Measurements from ENCODE around the gene COL13A1.

COL13A1 gene

GRCh38 chr10:69914398-69915214 lies 112.9 kb downstream of the COL13A1 start:
- DNase-seq = peak; percentile 17

DNA sequence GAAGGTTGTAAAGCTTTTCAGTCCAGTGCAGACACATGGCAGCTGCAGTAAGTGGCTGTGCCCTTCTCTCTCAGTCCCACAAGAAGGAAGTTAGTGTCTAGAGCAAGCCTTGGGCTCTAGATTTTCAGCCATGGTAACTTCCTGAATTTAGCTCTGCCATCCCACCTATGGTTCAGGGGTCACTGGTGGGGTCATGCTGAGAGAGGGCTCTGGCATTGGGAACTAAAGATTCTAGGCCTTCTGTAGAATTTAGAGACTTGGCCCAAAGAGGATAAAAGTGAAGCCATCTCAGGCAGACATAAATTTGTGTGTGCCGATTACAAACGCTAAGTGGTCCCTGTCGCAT lies 113.5 kb downstream of the COL13A1 start:
- no peak for DNase-seq

DNA sequence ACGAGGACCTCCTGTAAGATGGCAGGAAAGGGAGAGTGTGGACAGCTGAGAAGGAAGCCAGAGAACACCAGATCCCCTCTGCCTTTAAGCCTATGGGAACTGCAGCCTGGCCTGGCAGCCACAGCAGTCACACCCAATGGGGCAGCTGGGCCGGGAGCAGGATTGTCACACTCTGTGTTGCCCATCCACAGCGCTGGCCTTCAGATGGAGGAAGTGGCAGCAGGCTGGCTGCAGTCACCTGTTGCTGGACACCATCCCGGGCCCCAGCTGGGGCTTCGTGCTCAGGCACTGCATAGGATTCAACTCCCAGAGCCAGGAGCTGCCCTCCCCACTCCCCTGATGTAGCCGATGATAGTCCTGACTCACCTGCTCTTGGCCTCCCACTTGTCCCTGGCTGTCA lies 114.4 kb downstream of the COL13A1 start:
- DNase-seq = no peak

DNA sequence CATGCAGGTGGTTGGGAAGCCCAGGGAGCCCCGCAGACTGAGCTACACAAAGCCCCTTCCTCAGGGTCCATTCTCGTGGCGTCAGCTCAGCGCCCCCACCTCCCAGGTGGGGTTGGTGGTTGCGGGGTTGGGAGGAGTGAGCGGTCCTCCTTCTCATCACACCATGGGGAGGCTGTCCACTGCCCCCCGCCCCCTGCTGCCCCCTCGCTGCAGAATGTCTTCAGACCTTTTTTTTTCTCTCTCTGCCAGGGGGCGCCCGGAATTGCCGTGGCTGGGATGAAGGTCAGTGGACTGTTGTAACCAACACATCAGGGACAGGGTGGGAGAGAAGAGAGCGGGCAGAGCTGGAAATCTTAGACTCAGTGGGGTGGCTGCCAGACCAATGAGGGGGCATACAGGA lies 116.3 kb downstream of the COL13A1 start:
- DNase-seq = no peak

DNA sequence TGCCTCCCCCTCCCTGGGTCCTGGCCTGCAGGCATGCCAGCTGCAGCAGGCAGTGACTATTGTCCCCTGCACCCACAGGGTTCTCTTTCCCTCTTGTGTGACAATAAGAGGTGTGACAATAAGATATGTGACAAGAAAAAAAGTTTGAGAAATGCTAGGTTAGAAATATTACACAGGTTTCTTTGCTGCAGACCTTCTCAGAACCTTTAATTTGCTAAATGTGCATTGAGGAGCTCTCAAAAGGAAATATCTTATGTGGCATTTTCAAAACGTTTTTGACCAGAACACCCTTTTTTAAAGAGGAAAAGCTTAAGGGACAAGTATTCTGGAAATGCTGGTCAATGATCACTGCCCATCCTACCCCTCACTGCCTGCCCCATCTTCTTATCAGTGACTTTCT lies 117.5 kb downstream of the COL13A1 start:
- DNase-seq = no peak

- DNase-seq = no peak
Measured at GRCh38 chr10:69925111-69925510, 123.4 kb downstream of the COL13A1 start.

- no peak for DNase-seq
Measured at GRCh38 chr10:69928339-69928738, 126.6 kb downstream of the COL13A1 start.

GRCh38 chr10:69929575-69929974 lies 127.9 kb downstream of the COL13A1 start:
- DNase-seq = no peak

DNA sequence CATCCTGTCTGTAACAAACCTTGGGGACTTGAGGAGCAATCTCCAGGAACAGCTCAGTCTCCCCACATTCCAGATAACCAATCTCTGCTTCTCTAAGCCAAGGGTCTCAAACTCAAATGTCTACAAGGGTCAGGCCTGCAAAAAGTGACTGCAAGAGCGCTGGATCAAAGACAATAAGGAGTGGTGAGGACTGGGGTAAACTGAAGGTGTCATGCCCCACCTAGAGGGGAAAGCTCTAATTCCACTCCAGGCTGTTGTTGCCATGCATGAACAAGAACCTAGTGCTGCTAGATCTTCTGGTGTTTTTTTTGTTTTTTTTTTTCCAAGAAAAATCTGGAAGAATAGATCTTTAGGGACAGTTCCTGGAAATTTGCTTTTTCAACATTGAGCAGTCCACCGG lies 133.1 kb downstream of the COL13A1 start:
- no peak for DNase-seq

GRCh38 chr10:69936091-69936490 lies 134.4 kb downstream of the COL13A1 start:
- no peak for DNase-seq

DNA sequence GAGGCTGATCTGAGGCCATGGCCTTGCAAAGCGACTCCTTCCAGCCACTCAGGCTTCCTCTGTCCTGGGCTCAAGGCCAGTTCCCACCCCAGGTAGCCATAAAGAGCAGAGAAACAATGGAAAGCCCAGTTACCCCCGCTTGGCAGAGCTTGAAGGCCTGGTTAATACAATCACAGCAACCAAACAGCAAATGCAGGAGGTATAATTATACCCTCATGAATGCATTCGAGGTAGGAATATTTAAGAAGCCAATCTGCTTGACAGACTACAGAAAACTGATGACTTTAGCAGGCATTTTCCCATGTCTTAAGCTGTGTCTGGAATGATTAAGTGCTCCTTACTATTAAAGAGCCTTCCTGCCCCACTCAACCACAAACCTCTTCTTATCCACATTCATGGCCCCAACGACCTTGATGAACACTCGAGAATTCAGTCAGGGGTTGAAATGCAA lies 136.9 kb downstream of the COL13A1 start:
- DNase-seq = no peak

GRCh38 chr10:69939061-69939460 lies 137.4 kb downstream of the COL13A1 start:
- DNase-seq = no peak

DNA sequence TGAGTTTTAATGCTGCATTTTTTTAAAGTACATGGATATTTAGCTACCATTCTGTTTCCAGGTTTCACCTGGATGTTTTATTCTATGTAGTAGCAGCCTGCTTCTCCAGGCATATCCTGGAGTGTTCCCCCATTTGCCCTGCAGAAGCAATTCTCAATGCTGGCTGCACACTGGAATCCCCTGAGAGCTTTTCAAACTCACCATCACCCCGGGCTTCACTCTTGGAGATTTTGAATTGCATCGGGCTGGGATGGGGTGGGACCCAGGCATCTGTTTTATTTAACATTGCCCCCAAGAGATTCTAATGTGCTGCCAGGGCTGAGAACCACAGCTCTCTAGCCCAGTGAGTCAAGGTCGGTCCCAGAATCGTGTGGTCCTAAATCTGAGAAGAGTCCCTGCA lies 137.8 kb downstream of the COL13A1 start:
- no peak for DNase-seq

DNA sequence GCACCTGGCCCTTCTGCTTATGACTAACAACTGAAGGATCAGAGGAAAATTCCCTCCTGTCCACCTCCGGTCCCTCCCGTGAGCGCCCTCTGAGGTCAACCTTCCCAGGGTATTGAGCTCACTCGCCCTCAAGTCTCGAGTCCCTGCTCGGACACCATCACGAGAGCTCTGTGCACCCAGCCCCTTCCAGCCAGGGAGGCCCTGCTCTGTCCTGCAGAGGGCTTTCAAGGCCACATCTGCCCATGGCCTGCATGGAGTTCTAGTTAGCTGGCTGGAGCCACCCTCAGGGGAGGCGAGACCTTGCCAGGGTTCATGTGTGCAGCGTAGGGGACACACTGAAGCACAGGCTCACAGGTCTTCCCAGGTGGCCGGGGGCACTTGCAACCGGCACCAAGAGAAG lies 140.0 kb downstream of the COL13A1 start:
- no peak for DNase-seq

DNA sequence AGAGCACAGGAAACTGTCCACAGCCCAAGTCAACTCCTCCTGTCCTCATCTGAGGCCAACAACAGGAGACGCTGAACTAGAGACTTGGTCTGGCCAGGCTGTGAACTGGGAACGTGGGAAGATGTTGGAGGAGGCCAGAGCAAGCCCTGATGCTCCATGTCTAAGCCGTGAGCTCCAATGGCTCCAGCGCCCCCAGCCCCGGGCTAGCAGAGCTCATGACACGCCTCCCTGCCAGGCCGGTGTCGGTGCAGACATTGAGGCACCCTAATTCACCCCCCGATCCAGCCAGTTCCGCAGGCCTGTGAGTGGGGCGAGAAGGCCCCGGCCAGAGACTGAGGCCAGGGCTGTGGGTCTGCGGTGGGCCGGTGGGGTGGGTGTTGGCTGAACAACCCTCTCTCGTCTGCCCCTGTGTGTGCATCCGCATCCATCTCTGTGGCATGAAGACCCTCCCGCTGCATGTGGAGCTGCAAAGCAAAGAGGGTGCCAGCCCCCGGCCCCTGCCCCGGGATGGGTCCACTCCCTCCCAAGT lies 141.7 kb downstream of the COL13A1 start:
- DNase-seq = no peak

DNA sequence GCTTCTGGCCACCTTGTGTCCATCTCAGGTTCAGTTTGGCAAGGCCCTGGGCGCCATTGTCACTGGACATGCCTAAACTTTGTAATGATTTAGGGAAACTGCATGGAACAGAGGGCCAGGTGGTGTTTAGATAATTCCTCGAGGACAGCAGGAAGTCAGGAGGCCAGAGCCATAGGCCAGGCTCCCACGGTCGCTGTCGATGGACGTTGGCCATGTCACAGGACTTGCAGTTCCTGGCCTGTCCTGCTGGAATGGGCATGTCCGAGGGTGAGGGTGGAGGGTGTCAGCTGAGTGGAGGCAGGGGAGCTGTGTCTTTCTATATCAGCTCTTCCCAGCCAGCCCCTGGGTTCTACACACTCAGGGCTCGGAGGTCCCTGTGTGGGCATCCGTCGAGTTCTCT lies 143.1 kb downstream of the COL13A1 start:
- DNase-seq = no peak

- no peak for DNase-seq
Measured at GRCh38 chr10:69948261-69948660, 146.6 kb downstream of the COL13A1 start.

DNA sequence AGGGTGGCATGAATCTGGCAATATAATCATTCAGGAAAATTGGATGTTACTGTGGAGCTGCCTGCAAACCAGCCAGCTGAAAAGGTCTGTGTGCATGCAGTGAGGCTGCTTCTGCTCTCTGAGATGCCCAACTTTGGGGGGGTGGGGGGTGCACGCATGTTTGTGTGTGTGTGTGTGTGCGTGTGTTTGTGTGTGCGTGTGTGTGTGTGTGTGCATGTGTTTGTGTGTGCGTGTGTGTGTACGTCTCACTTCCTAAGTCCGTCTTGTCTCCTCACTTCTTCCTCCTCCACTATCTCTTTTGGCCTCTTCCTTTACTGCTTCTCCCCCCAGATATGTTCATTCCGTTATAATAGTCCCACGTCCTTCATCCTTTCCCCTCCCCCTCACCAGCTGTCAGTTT lies 148.1 kb downstream of the COL13A1 start:
- no peak for DNase-seq

GRCh38 chr10:69951658-69952057 lies 150.0 kb downstream of the COL13A1 start:
- no peak for DNase-seq

GRCh38 chr10:69952069-69952800 lies 150.5 kb downstream of the COL13A1 start:
- no peak for DNase-seq

- DNase-seq = no peak
Measured at GRCh38 chr10:69952821-69953221, 151.1 kb downstream of the COL13A1 start.

DNA sequence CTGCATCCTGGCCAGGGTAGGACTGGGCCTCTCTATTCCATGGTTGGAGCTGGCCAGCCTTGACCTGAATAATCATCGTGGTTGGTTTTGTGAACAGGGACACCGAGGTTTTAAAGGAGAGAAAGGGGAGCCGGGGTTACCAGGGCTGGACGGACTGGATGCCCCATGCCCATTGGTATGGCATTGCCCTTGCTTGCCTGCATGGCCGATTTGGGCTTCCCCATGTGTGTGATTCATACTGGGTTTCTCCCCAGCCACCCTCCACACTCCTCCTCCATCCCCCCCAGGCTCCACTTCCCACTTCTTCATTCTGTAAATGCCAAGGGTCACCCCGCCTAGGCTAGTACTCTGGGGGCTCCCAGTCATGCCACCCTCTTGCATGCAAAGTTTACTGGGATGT lies 152.1 kb downstream of the COL13A1 start:
- DNase-seq = no peak

DNA sequence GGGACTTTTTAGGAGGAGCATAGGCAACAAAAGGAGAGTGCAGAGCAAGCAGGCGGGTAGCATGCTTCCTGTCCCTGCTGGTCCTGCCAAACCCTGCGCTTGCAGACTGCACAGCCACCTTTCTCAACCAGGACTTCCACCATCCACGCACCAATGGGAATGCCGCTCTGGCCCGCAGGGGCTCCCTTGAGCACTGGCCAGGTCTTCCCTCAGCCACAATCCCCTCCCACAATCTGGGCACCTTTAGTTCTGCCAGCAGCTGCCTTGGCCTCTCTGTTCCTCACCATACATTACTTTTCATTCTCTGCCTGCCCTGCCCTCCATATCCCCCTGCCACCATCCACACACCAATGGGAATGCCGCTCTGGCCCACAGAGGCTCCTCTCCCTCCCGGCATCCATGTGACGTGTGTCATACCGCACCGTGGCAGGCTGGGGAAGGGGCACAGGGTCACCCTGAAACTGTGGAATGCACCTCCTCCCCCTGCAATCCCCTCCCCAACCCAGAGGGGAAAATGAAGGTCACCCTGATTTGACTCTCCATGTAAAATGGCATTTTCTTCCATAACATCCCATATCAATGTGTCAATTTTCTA lies 153.6 kb downstream of the COL13A1 start:
- no peak for DNase-seq

All from KG1 (cell line).